ENCODE results near the gene GNAQ. TPM values are rescaled to one million over a fixed set of nuclear protein-coding genes. Genes with fewer than 3 reads are reported as not detected.

Gene GNAQ
- total and polyA plus RNA-seq, 2 of the 13 experiments (the other 11 are each of a cell fraction or from before 2014, with no cell fraction given): 16.5 to 17.7 TPM

DNA sequence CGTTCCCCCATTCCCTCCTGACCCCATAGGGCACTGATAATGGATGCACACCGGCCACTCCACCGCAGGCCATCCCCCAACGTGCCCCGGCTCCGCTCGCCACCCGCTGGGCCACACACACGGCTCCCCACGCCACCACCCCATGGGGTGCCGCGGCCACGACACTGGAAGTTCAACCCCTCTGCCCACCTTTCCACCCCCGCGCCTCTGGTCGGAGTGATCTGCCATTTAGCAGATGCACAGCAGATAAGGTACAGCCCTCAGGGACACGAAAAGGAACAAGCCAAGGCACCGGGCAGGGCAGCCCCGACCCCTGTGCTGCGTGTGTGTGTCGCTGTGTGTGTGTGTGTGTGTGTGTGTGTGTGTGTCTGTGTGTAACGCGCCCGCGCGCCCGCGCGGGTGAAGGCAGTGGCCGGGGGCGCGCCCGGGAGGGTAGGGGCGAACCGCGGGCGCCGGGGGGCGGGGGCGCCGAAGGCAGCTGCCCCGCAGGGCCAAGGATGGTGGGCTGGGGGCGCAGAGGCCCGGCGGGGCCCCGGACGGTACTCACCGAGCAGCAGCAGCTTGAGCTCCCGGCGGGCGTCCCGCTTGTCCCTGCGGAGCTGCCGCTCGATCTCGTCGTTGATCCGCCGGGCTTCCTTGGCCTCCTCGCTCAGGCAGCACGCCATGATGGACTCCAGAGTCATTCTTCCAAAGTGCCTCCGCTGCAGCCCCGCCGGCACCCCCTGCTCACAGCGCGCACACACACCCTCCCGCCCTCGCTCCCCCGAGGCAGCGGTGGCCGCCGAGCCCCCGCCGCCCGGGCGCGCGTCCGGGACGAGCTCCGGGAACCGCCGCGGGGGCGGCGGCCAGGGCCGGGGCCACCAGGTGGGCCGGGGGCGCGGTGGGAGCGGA is 813 bp downstream of the GNAQ start (continued):
- TF ChIP-seq CEBPB (IDR thresholded peaks at IDR 0.05; ENCODE audit: borderline replicate concordance, low read depth, low read length) (no peak), NR2F1 (CRISPR knock-in tag; IDR thresholded peaks at IDR 0.05) (no peak), WIZ (CRISPR knock-in tag; IDR thresholded peaks at IDR 0.05) (no peak), RFX1 (IDR thresholded peaks at IDR 0.05) (no peak), MAZ (IDR thresholded peaks at IDR 0.05; ENCODE audit: borderline replicate concordance, low read depth, low read length) (0 out of 2 replicates have a peak, but pooled peaks have one; percentile 22), MAZ (CRISPR knock-in tag; IDR thresholded peaks at IDR 0.05; ENCODE audit: low read depth) (no peak; the same call in 1 of the 2 replicates), CC2D1A (CRISPR knock-in tag; IDR thresholded peaks at IDR 0.05) (no peak), ZSCAN31 (CRISPR knock-in tag; IDR thresholded peaks at IDR 0.05; ENCODE audit: low read depth) (no peak), MTA1 (CRISPR knock-in tag; IDR thresholded peaks at IDR 0.05; ENCODE audit: borderline replicate concordance) (peak; percentile 53; the same call in 1 of the 2 replicates), NFE2 (CRISPR knock-in tag; IDR thresholded peaks at IDR 0.05) (no peak), ZNF556 (CRISPR knock-in tag; IDR thresholded peaks at IDR 0.05; ENCODE audit: borderline replicate concordance) (peak; percentile 33; the same call in 1 of the 2 replicates), MIER2 (CRISPR knock-in tag; IDR thresholded peaks at IDR 0.05) (no peak), NPAS2 (CRISPR knock-in tag; IDR thresholded peaks at IDR 0.05; ENCODE audit: borderline replicate concordance) (no peak)
- TF ChIP-seq, protein P1, sequence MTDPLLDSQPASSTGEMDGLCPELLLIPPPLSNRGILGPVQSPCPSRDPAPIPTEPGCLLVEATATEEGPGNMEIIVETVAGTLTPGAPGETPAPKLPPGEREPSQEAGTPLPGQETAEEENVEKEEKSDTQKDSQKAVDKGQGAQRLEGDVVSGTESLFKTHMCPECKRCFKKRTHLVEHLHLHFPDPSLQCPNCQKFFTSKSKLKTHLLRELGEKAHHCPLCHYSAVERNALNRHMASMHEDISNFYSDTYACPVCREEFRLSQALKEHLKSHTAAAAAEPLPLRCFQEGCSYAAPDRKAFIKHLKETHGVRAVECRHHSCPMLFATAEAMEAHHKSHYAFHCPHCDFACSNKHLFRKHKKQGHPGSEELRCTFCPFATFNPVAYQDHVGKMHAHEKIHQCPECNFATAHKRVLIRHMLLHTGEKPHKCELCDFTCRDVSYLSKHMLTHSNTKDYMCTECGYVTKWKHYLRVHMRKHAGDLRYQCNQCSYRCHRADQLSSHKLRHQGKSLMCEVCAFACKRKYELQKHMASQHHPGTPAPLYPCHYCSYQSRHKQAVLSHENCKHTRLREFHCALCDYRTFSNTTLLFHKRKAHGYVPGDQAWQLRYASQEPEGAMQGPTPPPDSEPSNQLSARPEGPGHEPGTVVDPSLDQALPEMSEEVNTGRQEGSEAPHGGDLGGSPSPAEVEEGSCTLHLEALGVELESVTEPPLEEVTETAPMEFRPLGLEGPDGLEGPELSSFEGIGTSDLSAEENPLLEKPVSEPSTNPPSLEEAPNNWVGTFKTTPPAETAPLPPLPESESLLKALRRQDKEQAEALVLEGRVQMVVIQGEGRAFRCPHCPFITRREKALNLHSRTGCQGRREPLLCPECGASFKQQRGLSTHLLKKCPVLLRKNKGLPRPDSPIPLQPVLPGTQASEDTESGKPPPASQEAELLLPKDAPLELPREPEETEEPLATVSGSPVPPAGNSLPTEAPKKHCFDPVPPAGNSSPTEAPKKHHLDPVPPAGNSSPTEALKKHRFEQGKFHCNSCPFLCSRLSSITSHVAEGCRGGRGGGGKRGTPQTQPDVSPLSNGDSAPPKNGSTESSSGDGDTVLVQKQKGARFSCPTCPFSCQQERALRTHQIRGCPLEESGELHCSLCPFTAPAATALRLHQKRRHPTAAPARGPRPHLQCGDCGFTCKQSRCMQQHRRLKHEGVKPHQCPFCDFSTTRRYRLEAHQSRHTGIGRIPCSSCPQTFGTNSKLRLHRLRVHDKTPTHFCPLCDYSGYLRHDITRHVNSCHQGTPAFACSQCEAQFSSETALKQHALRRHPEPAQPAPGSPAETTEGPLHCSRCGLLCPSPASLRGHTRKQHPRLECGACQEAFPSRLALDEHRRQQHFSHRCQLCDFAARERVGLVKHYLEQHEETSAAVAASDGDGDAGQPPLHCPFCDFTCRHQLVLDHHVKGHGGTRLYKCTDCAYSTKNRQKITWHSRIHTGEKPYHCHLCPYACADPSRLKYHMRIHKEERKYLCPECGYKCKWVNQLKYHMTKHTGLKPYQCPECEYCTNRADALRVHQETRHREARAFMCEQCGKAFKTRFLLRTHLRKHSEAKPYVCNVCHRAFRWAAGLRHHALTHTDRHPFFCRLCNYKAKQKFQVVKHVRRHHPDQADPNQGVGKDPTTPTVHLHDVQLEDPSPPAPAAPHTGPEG (CRISPR knock-in tag; IDR thresholded peaks at IDR 0.05): peak; percentile 81
- TF ChIP-seq, protein P2, sequence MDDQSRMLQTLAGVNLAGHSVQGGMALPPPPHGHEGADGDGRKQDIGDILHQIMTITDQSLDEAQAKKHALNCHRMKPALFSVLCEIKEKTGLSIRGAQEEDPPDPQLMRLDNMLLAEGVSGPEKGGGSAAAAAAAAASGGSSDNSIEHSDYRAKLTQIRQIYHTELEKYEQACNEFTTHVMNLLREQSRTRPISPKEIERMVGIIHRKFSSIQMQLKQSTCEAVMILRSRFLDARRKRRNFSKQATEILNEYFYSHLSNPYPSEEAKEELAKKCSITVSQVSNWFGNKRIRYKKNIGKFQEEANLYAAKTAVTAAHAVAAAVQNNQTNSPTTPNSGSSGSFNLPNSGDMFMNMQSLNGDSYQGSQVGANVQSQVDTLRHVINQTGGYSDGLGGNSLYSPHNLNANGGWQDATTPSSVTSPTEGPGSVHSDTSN (CRISPR knock-in tag; IDR thresholded peaks at IDR 0.05; ENCODE audit: borderline replicate concordance): no peak

All from HepG2 (cell line).